Activated effector memory CD4-positive, alpha-beta T cell treated with anti-CD3 and anti-CD28 coated beads, Interleukin-2, amount 50 U/mL, for 16 hours (primary cell): ENCODE results near the gene RRP12.
A peak's percentile ranks its signal among the peaks of the same experiment; 100 is the strongest.

Experiments
- DNase-seq: peaks from one replicate; pipeline ENCODE4 v3.0.0-alpha.2; 2020

RRP12 gene

DNA sequence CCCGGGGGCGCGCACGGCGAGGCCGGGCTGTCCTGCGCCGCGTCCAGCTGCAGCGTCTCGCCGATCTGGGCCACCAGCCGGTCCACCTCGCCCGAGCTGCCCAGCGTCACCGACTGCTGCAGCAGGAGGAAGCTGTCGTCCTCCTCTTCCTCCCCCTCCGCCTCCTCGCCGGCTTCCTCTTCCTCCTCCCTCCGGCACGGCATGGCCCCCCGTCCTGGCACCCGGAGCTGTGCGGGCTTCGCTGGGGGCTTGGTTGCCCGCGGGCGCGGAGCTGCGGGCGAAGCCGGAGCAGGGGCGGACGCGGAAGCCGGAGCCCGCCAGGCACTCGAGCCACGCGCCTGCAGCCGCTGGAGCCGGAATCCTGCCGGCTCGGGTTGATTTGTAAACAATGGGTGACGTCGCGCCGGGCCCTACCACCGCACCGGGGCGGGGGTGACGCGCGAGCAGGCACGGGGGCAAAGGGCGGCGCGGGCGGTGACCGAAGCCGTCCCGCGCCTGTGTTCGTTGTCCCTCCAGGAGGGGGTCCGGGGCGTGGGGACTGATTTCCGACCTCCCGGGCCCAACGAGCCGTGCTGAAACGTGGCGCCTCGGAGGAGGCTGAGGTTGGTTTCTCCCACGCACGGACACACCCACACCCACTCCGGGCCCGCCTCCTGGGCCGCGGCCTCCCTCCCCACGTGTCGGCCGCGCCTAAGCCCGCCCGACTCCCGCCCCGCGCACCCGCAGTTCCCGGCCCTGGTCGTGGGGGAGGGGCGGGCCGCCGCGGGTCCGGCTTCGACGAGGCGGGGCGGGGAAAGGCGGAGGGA lies 66.6 kb downstream of the RRP12 start, which contains the start of gene FRAT2:
Gene FRAT2 (minus strand): TSS at position 360 of the 806 bp plus-strand sequence. CDS start 157 bp downstream, at position 203.
- peak; percentile 95 for DNase-seq

DNA sequence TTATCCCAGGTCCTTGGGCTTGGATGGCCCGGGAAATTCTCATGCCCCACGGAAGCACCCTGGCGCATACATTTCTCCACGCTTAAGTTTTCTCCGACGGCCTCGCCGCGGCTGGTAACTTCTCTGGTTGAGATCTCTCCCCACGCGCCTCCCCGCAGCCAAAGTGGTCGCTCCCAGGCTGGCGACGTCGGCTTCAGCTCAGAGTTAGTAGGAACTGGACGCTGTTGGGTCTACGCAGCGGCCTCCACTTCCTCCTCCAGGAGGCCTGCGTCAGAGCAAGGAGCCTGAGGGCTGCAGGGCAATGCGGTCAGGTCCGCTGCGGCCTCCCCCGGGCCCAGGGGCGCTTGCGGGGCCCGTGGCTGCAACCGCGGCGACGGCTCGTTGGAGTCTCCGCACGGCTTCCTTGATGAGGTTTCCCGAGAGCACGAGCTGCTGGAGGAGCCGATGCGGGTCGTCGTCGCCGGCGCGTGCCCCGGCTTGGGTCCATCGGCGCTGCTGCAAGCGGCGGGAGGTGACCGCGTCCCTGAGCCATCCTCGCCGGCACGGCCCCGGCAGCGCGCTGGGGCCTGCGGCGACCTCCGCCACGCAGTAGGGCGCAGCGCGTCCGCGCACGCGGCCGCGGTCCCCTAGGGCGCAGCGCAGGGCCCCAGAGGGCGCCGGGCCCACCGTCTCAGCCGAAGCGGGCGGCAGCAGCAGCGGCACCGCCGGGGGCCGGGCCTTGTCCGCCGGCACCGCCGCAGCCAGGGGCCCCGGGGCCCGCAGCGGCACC lies 67.4 kb downstream of the RRP12 start:
- peak; percentile 74 for DNase-seq

DNA sequence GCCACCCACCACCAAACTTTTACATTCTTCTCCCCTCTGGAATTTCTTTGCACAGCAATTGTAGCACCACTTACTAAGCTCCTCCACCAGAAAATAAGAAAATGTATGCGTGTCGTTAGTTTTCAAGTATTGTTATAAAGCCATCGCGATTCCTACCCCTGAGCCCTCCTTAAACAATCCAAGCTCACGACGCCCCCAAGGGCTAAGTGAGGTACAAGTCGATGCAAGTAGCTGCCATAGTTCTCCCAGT lies 67.9 kb downstream of the RRP12 start:
- DNase-seq, result no peak

DNA sequence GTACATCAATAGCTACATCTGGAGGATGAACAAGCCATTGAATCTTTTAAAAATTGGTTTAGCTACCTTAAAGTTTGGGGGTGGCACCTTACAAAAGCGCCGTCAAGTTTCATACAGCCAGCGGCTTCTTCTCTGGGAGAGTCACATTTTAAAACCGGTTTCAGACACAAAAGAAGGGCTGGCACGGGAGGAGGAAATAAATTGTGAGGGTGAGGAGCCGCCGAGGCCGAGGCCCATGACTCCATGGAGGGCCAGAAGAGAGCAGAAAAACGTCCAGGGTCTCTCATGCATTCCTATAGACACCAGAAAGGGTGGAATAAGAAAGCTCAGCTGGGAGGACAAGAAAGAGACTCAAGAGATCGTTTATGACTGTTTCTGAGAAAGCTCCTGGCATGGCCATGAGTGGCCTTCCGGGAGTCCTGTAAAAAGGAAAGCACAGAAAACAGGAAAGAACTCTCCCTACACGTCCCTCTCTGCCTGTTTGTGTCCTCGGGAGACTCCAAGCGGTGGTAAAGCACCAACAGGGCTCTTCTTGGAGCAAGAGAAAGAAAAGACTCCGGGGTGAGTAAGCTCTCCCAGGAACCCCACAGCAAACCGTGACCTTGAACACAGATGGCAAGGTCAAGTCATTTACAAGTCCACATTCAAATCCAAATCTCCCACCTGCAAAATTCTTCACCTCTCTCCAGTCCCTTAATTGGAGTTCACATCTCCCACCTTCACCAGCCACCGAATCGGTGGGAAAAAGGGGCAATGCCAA lies 68.4 kb downstream of the RRP12 start:
- no peak for DNase-seq

DNA sequence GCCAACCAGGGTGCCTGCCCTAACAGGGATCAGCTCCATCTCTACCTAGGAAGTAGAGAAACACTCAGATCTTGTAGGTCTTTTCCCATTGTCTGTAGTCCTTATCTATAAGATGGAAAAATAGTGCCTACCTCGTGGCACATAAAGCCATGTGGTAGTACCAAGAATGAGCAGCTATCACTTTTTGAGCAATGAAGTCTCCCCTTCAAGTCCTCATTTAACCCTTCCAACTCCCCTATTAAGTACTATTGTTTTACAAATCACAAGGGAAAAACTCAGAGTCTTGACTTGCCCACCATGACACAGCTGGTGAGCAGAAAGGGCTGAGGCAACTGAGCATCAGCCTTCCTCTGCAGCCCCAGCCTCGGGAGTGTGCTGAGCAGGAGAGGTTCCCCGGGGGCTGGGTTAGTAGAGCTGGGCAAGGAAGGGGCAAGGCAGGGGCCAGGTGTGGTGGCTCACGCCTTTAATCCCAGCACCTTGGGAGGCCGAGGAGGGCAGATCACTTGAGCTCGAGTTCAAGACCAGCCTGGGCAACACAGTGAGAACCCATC lies 69.9 kb downstream of the RRP12 start:
- no peak for DNase-seq

DNA sequence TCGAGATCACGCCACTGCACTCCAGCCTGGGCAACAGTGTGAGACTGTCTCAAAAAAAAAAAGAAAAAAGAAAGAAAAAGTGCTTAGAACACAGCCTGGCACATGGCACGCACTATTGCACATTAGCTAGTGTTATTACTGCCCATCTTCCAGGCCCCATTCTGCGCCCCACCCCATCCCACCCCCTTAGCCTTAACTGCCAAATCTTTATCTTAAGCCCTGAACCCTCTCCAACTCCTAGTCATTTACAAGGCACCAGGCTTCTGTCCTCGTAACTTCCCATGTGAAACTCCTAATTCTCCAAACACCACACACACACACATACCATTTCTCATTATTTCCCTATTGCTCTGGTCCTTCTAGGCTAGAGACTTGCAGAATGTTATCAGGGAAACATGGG lies 71.4 kb downstream of the RRP12 start:
- no peak for DNase-seq

DNA sequence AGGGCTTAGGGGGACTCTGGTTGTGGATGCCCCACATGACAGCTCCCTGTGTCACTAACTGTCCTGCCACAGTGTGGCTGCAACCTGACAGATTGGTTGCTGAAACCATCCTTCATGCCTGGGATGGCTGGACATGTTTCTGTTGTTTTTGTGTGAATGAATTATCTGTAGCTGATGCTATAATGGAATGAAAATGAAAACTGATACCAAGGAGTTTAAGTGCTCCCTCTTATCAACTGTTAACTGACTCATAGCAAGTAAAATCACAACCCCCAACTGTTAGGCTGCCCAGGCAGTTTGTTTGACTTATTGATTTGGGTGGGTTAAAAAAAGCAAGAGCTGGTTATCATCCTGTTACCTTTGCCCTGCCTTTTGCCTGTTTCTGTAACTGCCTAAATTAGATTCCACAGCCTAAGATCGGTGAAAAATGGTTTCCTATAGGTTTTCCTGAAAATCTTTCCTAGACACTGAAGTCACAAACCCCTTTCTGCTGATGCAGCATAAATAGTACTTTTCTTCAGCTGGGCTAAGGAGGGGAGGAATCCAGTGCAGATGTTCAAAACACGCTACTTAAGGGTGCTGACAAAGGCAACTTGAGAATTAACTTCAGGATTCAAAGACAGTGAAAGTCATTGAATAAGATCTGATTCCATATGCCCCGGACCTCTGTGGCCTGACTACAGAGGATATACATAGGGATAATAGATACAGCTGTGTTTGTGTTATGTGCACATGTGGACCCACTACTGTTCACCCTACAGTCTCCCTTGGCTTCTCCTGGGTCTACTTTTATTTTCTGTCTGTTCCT lies 72.3 kb downstream of the RRP12 start:
- no peak for DNase-seq

DNA sequence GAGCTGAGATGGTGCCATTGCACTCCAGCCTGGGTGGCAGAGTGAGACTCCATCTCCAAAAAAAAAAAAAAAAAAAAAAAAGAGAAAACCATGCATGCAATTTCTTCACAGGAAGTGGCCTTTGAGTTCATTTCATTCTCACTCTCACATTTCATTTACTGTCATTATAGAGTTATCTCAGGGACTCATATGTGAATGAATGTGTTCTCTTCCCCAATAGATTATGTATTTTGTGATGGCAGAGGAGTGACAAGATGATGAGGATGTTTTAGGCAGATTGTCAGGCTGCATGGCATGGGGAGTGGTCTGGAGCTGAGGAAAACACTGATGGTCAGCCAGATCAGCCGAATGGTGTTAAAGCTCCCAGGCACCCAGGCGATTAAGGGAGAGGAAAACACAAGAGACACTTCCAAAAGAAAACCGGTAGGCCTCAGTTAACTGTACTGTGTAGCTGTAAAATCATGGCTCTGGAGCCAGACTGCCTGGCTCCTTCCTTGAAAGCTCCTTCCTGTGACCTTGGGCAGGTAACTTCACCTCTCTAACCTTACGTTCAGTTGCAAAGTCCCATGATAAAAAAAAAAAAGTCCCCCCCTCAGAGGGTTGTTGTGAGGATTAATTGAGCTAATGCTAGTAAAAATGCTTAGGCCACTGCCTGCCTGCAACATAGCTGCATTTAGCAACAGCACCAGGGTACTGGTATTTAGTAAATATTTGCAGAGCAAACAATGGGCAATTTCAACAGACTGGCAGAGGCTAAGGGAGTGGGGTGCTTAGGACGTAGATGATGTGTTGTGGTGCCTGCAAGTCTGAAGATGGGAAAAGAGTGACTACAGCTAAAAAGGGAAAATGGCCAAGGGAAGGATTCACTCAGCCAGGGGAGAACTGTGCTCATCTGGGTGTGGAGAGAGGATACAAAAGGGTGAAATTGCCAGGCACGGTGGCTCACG lies 73.5 kb downstream of the RRP12 start:
- DNase-seq, result no peak

DNA sequence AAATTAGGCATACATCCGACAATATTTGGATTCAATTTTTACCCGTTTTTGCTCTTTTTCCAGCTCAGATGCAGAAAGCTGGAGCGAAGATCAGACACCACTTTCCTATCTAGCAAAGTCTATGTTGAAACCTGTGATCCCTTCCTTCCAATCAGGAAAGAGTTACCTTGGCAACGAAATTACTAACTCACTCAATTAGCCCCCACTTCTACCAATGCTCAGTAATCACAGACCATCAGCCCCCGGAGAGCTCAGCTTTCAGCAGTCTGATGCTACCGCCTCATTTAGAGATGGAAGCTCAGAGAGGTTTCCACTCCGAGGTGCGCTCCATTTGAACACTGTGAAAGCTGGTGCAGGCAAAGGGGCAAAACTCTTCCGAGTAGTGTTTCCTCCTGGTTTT lies 75.4 kb downstream of the RRP12 start:
- DNase-seq, result no peak

DNA sequence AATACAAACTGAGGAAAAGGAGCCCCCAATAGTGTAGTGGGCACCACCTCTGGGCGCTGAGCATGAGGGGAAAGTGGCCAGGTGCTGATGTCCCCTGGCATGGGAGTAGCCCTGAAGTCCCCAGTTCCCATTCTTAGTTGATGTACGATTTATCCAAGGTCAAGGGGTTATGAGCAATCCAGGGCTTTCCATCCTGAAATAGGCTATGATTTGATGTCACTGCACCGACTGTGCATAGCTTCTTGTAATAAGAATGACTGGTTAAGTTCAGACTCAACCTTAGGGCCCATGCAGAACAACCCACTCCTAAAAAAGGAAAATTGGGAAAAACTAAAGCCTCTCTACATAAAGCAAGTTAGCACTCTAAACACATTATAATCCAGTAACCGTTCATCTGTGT lies 77.6 kb downstream of the RRP12 start:
- DNase-seq, result no peak

DNA sequence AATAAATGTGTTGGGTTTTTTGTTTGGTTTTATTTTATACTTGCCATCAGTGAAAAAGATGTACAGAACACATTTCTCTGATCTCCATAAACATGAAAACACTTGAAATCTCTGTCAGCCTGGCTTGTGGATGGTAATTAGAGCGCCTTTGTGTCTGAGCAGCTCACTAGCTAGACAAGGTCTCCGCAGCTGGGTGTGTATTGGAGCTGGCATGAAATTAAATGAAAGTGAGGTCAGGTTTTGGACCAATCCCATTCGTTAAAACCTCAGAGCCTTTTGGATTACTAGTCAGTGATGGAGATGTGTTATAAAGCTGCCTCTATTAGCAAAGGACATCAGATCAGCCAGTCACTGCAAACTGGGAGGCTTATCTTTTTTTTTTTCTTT lies 79.3 kb downstream of the RRP12 start:
- DNase-seq, result no peak

DNA sequence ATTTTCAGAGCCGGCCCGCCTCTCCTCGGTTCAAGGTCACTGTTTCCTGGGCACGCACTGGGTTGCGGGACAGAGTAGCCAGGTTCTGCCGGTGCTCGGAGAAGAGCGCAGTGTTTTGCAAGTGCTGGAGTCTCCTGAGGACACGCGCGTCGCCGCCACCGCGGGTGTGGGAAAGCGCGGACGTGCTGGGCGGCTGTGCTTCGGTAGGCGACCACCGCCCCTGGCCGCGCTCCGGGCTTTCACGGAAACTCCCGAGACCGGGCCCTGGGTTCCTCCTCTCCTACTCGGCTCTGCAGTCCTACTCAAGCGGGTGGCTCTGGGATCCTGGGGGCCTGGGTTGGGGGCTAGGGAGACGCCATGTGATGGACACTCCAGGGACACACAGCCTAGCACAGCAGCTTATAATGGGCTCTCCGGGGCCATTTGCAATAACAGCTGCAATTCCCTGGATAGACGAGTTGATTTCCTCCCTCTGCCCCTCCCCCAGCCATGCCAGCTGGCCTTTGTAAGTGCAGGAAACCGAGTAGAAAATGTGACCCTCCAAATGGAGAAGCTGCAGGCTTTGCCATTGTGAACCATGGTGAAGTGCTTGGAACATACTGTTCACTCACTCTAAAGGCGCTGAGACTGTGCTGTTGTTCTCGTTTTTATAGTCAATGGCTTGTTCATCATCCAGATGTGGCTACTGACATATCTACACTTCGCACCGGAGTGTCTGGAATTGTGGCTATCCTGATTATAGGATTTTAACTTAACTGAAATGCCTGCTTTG lies 79.9 kb downstream of the RRP12 start:
- no peak for DNase-seq

DNA sequence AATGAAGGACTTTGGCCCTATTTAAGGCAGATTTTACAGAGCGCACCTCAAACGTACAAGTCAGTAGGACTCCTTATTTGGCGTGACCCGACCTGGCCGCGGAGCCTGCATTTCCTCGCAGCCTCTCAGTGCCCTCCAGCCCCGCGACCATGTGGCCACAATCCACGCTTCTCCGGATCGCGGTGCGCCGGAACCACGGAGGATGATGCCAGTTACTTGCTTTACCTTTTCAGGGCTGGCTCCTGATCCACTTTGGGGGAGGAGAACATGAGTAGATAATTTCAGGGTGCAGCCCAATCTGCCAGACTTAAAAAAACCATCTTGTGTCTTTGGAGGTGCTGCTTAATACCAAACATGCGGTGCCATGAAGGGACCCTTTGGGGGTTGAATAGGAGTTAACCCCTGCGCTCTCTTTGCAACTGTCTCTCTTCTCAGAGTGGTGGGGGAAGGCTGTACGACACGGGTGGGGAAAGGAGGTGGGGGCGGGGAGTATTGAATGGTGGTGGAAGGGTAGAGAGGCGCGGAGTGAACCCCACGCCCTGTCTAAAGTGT lies 80.6 kb downstream of the RRP12 start:
- peak; percentile 73 for DNase-seq

DNA sequence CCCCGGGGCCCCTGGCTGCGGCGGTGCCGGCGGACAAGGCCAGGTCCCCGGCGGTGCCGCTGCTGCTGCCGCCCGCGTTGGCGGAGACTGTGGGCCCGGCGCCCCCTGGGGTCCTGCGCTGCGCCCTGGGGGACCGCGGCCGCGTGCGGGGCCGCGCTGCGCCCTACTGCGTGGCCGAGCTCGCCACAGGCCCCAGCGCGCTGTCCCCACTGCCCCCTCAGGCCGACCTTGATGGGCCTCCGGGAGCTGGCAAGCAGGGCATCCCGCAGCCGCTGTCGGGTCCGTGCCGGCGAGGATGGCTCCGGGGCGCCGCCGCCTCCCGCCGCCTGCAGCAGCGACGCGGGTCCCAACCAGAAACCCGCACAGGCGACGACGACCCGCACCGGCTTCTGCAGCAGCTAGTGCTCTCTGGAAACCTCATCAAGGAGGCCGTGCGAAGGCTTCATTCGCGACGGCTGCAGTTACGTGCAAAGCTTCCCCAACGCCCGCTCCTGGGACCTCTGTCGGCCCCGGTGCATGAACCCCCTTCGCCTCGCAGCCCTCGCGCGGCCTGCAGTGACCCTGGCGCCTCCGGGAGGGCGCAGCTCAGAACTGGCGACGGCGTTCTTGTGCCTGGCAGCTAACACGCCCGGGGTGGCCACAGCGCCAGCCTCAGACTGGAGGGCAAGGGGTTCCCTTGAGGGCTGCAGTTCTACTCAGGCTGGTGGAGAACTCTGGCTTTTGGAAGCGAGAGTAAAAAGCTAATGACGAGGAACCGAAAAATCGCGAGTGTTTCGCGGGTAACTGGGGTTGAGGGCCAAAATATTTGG lies 81.3 kb downstream of the RRP12 start:
- peak; percentile 88 for DNase-seq

DNA sequence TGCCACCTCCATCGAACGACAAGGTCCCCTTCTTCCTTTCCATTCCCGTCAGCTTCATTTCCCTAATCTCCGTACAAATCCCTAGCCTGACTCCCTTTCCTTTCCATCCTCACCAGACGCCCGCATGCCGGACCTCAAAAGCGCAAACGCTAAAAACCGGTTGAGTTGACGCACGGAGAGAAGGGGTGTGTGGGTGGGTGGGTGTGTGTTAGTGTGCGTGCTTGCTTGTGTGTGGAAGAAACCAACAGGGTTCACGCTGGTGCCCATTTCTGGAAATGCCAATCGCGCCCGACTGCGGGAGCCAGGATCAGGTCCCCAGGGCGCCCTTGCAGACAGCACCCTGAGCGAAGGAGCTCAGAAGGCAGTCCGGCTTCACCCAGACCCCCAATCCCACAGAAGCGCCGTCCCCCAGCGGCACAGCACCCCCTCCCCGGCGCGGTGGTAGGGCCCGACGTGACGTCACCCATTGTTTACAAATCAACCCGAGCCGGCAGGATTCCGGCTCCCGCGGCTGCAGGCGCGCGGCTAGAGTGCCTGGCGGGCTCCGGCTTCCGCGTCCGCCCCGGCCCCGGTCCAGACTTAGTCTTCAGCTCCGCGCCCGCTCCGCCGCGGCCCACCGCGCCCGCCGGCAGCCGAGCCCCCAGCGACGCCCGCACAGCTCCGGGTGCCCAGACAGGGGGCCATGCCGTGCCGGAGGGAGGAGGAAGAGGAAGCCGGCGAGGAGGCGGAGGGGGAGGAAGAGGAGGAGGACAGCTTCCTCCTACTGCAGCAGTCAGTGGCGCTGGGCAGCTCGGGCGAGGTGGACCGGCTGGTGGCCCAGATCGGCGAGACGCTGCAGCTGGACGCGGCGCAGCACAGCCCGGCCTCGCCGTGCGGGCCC lies 82.1 kb downstream of the RRP12 start, which contains the start of gene FRAT1:
Gene FRAT1 (plus strand): TSS at position 500 of the 880 bp plus-strand sequence. CDS start 183 bp downstream, at position 683.
- DNase-seq, result peak; percentile 96

DNA sequence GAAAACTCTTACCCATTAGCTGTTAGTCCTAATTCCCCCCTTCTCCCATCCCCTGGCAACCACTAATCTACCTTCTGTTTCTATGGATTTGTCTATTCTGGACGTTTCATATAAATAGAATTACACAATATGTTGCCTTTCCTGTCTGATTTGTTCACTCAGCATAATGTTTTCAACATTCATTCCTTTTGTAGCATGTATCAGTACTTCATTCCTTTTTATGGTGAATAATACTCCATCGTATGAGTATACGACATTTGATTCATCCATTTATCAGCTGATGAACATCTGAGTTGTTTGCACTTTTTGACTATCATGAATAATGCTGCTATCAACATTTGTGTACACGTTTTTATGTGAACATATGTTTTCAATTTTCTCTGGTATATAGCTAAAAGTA lies 86.5 kb downstream of the RRP12 start:
- no peak for DNase-seq

DNA sequence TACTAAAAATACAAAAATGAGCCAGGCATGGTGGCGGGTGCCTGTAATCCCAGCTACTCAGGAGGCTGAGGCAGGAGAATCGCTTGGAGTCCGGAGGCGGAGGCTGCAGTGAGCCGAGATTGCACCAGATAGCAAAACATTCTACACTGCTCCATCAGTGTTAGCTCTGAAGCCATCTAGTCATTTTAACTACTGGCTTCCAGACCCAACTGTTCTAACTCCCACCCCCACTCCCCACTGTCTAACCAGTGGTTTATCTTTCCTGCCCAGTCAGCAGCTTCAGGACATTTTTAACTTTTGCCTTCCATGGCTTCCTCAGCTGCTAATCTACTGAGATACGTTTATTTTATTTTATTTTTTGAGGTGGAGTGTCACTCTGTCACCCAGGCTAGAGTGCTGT lies 88.2 kb downstream of the RRP12 start:
- no peak for DNase-seq

DNA sequence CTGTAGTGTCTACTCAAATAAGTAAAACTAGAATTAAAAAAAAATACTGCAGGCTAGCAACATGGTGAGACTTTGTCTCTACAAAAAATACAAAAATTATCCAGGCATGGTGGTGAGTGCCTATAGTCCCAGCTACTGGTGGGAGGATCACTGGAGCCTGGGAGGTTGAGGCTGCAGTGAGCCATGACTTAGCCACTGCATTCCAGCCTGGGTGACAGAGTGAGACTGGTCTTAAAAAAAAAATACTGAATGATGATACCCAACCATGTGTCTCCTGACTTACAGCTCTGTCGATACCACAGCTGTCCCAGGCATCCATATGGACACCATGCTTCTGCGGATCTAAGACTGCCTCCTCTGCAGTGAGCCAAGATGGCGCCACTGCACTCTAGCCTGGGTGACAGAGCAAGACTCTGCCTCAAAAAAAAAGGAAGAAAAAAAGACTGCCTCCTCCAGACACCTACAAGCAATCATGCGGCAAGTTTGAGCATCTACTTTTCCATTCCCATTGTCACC lies 90.0 kb downstream of the RRP12 start:
- no peak for DNase-seq
